ENCODE data around the gene RBM5. TPM values are rescaled to one million over a fixed set of nuclear protein-coding genes. Genes with fewer than 3 reads are reported as not detected.

Gene RBM5
- total and polyA plus RNA-seq, 2 donors from 2014 or later, result 51.0 to 149 TPM

DNA sequence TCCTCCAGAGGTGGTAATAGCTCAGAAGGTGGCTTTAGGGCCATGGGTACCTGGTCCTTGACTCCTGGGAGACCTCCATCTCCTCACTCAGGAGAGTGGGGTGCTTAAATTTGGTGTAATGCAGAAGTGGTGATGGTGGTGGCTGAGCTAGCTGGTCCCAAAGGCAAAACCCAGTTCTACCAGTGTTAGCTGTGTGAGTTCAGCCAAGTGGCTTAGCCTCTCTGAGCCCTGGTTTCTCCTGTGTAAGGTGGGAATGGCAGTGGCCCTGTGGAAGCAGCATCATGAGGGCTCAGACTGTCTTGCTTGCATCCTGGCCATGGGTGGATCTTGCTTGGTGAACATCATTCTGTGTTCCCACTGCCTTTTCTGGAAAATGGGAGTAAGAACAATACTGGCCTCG is 75.8 kb downstream of the RBM5 start:
- peak overlapping the region in 1 of 3 donors; percentile 10 for H3K4me3 ChIP-seq (ENCODE audit: low read length in 3 of 3)
- peak overlapping the region; percentile 35 to 90 for H3K27ac ChIP-seq (ENCODE audit: low read depth in 2 of 2, low read length in 2 of 2)
- peaks cover 5 to 83% (median 59%) of the 10 kb centered on the region in 3 donors for H3K4me1 ChIP-seq (ENCODE audit: control insufficient read depth in 2 of 3, insufficient read depth in 2 of 3, low read depth in 1 of 3, low read length in 3 of 3)
- no peak for DNase-seq
- no peaks in the 10 kb centered on the region for H3K27me3 ChIP-seq (ENCODE audit: control insufficient read depth, insufficient read depth, low read length)
- peaks cover 0 to 2% (median 0%) of the 10 kb centered on the region in 3 donors for H3K36me3 ChIP-seq (ENCODE audit: control insufficient read depth in 2 of 3, insufficient read depth in 3 of 3, low read length in 3 of 3)
- H3K9me3 ChIP-seq (ENCODE audit: control insufficient read depth in 2 of 3, insufficient read depth in 1 of 3, low read length in 3 of 3), result no peaks in the 10 kb centered on the region
- FAIRE-seq, result no peak
- intact Hi-C loops (cut with DNase I), result no loop called here
- peak overlapping the region in 1 of 3 donors; percentile 37 for H3K9ac ChIP-seq (ENCODE audit: low read length in 3 of 3)
- TF ChIP-seq, protein P1, sequence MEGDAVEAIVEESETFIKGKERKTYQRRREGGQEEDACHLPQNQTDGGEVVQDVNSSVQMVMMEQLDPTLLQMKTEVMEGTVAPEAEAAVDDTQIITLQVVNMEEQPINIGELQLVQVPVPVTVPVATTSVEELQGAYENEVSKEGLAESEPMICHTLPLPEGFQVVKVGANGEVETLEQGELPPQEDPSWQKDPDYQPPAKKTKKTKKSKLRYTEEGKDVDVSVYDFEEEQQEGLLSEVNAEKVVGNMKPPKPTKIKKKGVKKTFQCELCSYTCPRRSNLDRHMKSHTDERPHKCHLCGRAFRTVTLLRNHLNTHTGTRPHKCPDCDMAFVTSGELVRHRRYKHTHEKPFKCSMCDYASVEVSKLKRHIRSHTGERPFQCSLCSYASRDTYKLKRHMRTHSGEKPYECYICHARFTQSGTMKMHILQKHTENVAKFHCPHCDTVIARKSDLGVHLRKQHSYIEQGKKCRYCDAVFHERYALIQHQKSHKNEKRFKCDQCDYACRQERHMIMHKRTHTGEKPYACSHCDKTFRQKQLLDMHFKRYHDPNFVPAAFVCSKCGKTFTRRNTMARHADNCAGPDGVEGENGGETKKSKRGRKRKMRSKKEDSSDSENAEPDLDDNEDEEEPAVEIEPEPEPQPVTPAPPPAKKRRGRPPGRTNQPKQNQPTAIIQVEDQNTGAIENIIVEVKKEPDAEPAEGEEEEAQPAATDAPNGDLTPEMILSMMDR (IDR thresholded peaks at IDR 0.05; ENCODE audit: borderline replicate concordance, extremely low read depth, insufficient read depth), result no peak

DNA sequence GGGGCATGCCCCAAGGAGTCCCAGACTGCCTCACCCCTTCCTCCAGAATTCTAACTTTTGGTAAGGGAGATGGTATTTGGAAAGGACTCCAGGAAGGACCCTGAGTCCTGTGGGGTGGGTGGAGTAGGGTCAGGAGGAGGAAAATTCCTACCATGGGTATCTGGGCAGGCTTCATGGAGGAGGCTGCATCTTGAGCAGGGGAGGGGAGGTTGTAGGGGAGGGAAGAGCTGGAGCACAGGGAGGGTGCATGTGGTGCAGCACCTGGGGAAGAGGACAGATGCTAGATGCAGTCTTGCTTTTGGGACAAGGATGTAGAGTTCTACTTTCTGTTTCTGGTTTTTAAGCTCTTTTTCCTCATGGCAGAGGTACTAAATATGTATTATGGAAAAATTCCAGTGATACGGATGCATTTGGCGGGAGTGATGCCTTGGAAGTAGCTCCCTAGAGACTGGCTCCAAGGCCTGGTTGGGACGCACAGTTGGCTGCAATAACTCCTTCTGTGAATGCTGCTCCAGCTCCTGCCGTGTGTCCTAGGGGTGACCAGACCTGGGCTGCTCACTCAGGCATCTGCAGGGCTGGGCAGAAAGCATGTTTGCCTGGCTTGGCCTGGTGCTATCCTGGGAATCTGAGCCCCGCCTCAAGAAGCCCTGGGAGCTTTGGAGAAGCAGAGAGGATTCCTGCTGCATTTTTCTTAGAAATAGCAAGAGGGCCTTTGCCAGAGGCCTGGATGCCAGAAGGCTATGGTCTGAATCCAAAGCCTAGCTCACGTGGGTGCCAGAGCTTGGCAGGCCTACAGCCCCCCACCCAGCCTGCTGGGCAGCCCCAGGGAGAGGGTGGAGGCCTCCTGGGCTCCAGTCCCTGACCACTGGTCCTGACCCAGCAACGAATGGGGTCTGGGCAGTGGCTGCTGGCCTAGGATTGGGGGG is 76.5 kb downstream of the RBM5 start:
- DNase-seq, result peak in 2 of 5 donors; percentile 53 to 84
- TF ChIP-seq, protein P1 (IDR thresholded peaks at IDR 0.05; ENCODE audit: borderline replicate concordance, extremely low read depth, insufficient read depth), result no peak
- H3K27me3 ChIP-seq (ENCODE audit: control insufficient read depth, insufficient read depth, low read length), result no peaks in the 10 kb centered on the region
- H3K36me3 ChIP-seq (ENCODE audit: control insufficient read depth in 2 of 3, insufficient read depth in 3 of 3, low read length in 3 of 3), result peaks cover 0 to 2% (median 0%) of the 10 kb centered on the region in 3 donors
- H3K27ac ChIP-seq (ENCODE audit: low read depth in 2 of 2, low read length in 2 of 2), result peak overlapping the region; percentile 83 to 90
- H3K9me3 ChIP-seq (ENCODE audit: control insufficient read depth in 2 of 3, insufficient read depth in 1 of 3, low read length in 3 of 3), result no peaks in the 10 kb centered on the region
- peak overlapping the region in 1 of 3 donors; percentile 60 for H3K9ac ChIP-seq (ENCODE audit: low read length in 3 of 3)
- H3K4me1 ChIP-seq (ENCODE audit: control insufficient read depth in 2 of 3, insufficient read depth in 2 of 3, low read depth in 1 of 3, low read length in 3 of 3), result peaks cover 5 to 87% (median 63%) of the 10 kb centered on the region in 3 donors
- FAIRE-seq, result no peak
- H3K4me3 ChIP-seq (ENCODE audit: low read length in 3 of 3), result no peak overlapping the region
- intact Hi-C loops (cut with DNase I), result no loop called here

DNA sequence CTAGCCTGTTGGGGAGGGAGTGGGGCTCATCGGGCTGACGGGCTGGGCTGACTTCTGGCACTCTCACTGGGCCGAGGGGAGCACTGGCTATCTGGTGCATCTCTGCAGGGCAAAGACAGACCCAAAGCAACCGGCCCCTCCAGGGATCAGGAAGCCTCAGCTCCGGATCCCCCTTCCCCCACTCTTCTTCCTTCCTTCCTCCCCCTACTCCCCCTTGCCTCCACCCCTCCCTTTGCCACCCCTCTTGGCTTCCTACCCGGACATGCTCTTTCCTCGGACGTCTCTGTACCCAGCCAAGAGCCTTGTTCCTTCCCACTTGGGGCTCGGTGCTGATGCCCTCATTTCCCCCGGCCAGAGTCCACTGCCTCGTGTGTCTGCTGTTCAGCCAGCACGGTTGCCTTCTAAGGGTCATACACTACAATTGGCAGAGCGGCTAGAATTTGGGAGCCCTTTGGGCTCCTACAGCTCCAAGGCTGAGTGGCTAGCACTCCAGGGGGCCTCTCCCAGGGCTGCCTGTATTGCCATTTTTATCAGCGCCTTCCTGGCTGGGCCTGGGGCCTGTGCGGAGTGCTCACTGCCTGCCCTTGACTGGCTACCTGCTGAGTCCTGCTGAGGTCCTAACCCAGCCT is 77.3 kb downstream of the RBM5 start:
- H3K4me1 ChIP-seq (ENCODE audit: control insufficient read depth in 2 of 3, insufficient read depth in 2 of 3, low read depth in 1 of 3, low read length in 3 of 3), result peaks cover 5 to 90% (median 65%) of the 10 kb centered on the region in 3 donors
- no peak overlapping the region for H3K4me3 ChIP-seq (ENCODE audit: low read length in 3 of 3)
- H3K36me3 ChIP-seq (ENCODE audit: control insufficient read depth in 2 of 3, insufficient read depth in 3 of 3, low read length in 3 of 3), result peaks cover 0 to 2% (median 0%) of the 10 kb centered on the region in 3 donors
- peak overlapping the region; percentile 83 to 90 for H3K27ac ChIP-seq (ENCODE audit: low read depth in 2 of 2, low read length in 2 of 2)
- peak overlapping the region in 1 of 3 donors; percentile 60 for H3K9ac ChIP-seq (ENCODE audit: low read length in 3 of 3)
- TF ChIP-seq, protein P1 (IDR thresholded peaks at IDR 0.05; ENCODE audit: borderline replicate concordance, extremely low read depth, insufficient read depth), result no peak
- no peaks in the 10 kb centered on the region for H3K27me3 ChIP-seq (ENCODE audit: control insufficient read depth, insufficient read depth, low read length)
- DNase-seq, result peak in 3 of 5 donors; percentile 35 to 79 (median 56)
- H3K9me3 ChIP-seq (ENCODE audit: control insufficient read depth in 2 of 3, insufficient read depth in 1 of 3, low read length in 3 of 3), result no peaks in the 10 kb centered on the region
- no peak for FAIRE-seq
- intact Hi-C loops (cut with DNase I), result no loop called here
